GM12865 (cell line): ENCODE data around the gene ERCC6L.

ENCODE experiments used
- DNase-seq: peaks from one replicate; pipeline ENCODE4 v3.0.0; 2010; ENCODE audit warnings: low read depth
- H3K4me3 ChIP-seq: 2 replicates; pipeline ENCODE4 v1.5.1; 2011; ENCODE audit warnings: mild to moderate bottlenecking, low read depth, low read length, control low read depth
- TF ChIP-seq, protein P1 (sequence below): IDR thresholded peaks from 2 replicates; pipeline ENCODE4 v1.5.1; 2011; ENCODE audit warnings: low read length, control low read depth, low read depth, inconsistent platforms; ENCODE audit not compliant: insufficient read depth; ENCODE audit errors: missing control alignments

The ERCC6L gene

DNA sequence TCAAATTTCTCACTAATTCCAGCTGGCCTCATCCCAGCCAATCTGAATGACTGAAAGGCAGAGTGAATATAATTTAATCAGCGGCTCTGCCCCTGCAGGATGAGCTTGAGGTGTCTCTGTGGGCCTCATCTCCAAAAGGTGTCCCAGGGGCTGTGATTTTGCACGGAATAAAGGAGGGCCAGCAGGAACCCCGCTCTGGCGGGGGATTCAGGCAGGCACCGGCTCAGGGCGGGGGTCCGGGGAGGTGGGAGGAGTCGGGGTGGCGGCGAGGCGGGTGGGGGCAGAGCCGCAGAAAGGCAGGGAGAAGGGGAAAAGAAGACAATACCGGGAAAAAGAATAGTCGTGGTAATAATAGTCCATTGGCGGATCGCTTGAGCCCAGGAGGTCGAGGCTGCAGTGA, 16.0 kb upstream of the ERCC6L start:
- H3K4me3 ChIP-seq = no peak overlapping the region
- DNase-seq = no peak
- TF ChIP-seq, protein P1, sequence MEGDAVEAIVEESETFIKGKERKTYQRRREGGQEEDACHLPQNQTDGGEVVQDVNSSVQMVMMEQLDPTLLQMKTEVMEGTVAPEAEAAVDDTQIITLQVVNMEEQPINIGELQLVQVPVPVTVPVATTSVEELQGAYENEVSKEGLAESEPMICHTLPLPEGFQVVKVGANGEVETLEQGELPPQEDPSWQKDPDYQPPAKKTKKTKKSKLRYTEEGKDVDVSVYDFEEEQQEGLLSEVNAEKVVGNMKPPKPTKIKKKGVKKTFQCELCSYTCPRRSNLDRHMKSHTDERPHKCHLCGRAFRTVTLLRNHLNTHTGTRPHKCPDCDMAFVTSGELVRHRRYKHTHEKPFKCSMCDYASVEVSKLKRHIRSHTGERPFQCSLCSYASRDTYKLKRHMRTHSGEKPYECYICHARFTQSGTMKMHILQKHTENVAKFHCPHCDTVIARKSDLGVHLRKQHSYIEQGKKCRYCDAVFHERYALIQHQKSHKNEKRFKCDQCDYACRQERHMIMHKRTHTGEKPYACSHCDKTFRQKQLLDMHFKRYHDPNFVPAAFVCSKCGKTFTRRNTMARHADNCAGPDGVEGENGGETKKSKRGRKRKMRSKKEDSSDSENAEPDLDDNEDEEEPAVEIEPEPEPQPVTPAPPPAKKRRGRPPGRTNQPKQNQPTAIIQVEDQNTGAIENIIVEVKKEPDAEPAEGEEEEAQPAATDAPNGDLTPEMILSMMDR = no peak

DNA sequence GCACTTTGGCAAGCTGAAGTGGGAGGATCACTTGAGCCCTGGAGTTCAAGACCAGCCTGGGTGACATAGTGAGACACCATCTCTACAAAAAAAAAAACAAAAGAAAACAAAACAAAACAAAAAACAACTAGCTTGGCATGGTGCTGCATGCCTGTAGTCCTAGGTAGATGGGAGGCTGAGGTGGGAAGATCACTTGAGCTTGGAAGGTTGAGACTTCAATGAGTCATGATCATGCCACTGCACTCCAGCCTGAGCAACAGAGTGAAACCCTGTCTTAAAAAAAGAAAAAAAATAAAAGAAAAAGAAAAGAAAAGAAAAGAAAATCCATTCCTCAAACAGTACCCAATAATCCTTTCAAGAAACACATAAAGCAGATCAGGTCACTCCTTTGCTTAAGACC, 14.9 kb upstream of the ERCC6L start:
- H3K4me3 ChIP-seq = no peak overlapping the region
- TF ChIP-seq, protein P1 = no peak
- no peak for DNase-seq

DNA sequence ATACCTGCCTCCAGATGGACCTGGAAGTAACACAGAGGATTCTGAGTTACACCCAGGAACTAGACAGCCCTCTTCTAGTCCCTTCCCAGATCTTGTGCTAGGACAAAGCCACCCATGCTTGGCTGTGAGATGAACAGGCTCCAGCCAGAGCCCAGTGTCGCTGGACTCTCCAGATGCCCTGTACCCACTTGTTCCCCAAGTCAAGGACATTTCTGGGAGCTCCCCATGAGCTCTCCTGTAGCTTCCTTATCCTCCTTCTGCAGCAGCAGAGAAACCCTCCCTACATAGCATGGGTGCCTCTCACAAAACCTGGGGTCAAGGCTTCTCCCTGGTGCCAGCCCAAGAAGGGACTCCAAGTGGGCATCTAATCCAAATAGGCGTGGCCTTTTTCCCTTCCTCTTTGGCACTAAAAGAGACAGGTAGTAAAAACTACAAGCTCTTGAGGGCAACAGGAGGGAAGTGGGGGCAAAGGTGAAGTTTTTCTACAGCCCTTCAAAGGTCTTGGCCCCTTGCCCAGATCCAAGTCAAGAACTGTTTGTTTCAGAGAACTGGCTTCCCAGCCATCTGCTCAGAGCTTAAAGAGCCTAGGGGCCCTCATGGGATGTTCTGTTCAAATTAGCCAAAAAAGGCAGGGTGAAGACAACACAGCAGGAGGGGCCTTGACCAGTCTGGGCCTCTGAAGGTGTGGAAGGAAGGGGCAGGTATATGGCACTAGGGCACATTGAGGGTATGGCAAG, 8.5 kb upstream of the ERCC6L start:
- TF ChIP-seq, protein P1 = no peak
- DNase-seq = no peak
- no peak overlapping the region for H3K4me3 ChIP-seq

DNA sequence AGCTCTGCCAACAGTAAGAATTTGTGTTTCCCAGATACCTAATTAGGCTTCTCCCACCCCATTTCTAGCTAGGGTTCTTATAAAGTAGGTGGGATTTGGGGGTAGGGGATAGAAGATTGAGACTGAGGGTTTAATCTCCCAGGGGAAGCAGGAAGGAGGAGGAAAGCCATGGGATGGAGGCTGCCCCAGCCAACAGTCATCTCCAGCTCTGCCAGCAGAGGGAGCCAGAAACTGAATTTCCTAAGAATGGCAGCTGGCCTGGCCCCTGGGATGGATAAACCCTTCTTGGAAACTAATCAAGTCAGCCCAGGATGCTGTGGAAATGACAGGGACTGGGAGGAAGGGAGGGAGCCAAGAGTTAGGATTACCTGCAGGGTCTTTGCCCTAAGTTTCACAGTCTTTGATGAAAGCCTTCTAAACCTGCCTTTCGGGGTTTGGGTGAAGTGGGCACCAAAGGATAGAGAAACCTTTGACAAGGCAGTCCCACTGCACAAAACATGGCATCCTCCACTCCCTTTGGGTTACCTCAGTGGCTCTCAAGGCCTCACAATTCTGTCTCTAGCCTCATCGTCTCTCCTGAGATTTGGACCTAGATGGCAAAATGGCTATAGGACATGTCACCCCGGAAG, 6.7 kb upstream of the ERCC6L start:
- peak; percentile 28 for DNase-seq
- H3K4me3 ChIP-seq = no peak overlapping the region
- TF ChIP-seq, protein P1 = peak; percentile 59

DNA sequence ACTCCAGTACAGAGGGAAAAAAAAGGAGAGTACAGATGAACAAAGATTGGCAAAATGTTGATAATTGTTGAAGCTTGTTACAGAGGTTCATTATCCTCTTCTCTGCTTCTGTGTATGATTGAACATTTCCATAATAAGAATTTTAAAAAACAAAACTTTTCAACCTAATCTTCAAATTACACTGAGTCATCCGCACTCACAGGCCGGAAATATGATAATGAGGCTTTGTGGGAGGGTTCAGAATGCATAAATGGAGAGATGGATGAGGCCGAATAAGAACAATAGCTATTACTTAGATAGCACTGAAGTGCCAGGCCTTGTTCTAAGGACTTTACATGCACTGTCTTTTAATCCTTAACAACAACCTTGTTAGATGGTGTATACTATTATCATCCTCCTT, 4.6 kb upstream of the ERCC6L start:
- TF ChIP-seq, protein P1 = no peak
- no peak overlapping the region for H3K4me3 ChIP-seq
- DNase-seq = no peak

DNA sequence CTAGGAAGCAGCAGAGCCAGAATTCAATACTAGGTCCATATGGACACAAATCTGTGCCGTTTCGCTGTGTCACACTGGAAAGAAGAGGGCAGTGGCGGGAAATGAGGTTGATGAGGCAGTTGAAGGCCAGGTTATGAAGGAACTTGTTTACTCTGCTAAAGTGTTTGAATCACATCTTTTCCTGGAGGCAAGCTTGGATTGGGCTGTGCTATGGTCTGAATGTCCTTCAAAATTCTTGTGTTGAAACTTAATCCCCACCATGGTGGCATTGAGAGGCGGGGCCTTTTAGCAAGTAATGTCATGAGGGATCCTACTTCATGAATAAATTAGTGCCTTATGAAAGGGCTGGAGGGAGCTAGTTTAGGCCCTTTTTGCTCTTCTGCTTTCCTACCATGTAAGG, 2.1 kb upstream of the ERCC6L start:
- TF ChIP-seq, protein P1 = no peak
- no peak overlapping the region for H3K4me3 ChIP-seq
- no peak for DNase-seq
